GM18511 (cell line): ENCODE data around the gene FUOM.
"Not testable (repeated sequence)": the region's sequence is repeated elsewhere in the genome, so short reads cannot be mapped to it uniquely, and the experiment has no call there.

Source experiments
- ATAC-seq: cut with Tn5 transposase; IDR thresholded peaks from one replicate; pipeline ENCODE4 v1.9.1; 2021; ENCODE audit warnings: mild to moderate bottlenecking, moderate library complexity; ENCODE audit not compliant: unreplicated experiment

FUOM gene

GRCh38 chr10:133388973-133389818 is 31.4 kb upstream of the FUOM start:
- peak; percentile 85 for ATAC-seq

DNA sequence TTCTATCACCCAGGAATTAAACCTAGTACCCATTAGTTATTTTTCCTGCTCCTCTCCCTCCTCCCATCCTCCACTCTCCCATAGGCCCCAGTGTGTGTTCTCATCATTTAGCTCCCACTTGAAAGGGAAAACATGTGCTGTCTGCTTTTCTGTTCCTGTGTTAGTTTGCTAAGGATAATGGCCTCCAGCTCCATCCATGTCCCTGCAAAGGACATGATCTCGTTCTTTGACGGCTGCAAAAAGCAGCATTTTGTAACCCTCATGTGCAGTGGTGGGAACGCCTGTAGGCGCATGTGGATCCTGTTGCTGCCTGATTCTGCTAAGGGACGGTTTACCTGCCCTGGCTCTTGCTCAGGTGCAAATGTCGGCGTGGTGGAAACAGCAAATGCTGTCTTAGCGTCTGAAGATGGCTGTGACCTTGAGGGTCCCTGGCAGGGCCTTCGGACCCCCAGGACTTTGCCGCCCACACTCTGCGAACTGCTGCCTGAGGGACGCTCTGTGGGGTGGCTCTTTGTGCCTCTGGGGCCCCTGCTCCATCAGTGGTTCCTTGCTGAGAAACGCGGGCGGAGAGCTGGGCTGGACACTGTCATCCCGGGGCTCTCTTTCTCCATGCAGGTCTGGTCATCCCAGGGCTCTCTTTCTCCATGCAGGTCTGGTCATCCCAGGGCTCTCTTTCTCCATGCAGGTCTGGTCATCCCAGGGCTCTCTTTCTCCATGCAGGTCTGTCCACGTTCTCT is 30.6 kb upstream of the FUOM start:
- no peak for ATAC-seq

- not testable (repeated sequence) for ATAC-seq
Measured at GRCh38 chr10:133386951-133387350, 29.1 kb upstream of the FUOM start.

DNA sequence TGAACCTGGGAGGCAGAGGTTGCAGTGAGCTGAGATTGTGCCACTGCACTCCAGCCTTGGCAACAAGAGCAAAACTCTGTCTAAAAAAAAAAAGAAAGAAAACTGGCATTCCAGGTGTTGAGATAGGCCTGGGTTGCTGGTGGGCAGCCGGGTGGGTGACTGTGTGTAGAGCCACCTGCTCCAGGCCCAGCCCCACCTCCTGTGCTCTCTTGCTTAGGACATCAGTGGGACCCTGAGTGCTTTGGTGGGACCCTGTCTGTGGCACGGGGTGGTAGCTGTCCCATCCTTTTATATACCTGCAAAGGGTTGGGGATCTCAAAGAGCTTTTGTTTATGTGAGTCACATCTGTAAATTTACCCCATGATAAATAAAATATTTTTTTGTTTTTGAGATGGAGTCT is 27.4 kb upstream of the FUOM start:
- no peak for ATAC-seq

DNA sequence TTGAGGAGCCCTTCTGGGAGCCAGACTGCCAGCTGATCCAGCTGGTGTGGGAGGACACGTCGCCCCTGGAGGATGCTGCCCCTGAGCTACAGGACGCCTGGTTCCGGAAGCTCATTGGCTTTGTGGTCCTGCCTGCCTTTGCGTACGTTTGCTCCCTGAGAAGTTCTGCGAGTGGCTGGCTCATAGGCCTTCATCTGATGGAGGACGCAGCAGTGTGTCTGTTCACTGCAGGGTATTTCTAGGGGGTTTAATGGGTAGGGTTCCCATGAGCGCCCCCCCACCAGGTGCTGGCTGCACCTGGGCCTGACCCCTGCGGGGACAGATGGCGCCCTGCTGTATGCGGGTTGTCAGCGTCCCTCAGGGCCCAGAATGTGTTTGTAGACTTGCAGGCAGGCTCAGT is 26.3 kb upstream of the FUOM start:
- no peak for ATAC-seq

DNA sequence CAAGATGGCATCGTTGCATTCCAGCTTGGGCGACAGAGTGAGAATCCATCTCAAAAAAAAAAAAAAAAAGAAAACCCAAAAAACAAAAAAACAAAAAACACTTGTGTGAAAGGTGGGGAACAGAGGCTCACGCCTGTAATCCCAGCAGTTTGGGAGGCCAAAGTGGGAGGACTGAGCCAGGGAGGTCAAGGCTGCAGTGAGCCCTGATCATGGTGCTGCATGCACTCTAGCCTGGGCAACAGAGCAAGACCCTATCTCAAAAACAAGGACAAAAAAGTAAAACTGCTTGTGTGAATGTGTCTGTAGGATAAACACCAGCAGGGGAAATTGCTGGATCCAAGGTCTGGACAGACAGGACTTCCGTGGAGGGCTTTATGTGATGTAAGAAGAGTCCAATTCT is 25.7 kb upstream of the FUOM start:
- no peak for ATAC-seq

- ATAC-seq = no peak
Measured at GRCh38 chr10:133381036-133381435, 23.2 kb upstream of the FUOM start.

GRCh38 chr10:133379801-133380666 is 22.2 kb upstream of the FUOM start:
- ATAC-seq = peak; percentile 12

DNA sequence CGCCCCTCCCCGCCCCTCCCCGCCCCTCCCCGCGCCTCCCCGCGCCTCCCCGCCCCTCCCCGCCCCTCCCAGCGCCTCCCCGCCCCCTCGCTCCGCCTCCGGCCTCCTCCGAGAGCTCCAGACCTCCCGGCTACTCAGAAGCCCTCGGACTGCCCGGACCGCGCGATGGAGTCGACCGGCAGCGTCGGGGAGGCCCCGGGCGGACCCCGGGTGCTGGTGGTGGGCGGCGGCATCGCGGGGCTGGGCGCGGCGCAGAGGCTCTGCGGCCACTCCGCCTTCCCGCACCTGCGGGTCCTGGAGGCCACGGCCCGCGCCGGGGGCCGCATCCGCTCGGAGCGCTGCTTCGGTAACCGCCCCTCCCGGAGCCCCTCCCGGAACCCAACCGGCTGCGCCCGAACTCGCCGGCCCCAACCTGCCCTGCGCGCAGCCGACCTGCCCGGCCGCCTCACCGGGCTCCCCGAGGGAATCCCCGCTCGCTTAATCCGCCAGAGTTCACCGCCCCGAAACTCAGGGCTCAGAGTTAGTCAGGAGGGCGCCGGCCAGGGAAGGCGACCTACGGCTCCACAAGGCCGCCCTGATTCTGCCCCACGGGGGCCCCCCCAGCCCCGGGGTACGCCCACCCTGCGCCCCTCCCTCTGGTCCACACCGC is 21.5 kb upstream of the FUOM start, which contains the start of gene PAOX:
PAOX (plus strand) TSS at position 111 of the 649 bp plus-strand sequence; CDS start at position 166, 55 bp downstream.
- peak; percentile 57 for ATAC-seq

DNA sequence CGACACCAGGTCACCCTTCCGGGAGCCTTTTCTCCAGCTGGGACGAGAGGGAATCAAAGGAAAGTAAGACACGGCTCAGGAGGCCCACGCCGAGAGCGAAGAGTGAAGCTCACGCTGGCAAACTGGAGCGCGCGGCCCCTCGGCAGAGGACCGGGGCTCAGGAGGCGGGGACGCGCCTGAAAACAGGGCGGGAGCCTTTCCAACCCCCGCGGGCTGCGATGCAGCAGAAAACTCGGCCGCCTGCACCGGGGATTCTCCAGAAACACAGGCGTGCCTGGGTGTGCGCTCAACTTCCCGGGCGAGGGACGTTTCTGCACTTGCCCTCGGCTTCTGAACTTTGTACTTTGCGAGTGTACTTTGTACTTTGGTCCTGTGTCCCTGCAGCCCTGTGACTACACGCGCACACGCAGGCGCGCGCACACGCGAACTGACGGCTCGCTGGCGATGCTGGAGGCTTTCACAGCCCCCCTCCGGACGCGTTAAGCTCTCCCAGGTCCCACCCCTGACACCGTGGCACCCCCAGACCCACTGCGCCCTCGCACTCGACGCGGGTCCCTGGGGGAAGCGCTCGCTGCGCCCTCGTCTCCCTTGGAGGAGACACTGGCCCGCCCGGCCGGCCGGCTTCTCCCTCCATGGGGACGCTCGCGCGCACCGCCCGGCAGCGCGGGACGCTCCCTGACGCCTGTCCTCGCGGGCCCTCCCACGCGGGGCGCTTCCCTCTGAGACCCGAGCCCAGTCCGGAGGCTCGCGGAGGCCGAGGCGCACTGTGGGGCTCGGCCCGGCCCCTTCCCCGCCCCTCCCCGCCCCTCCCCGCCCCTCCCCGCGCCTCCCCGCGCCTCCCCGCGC is 20.7 kb upstream of the FUOM start:
- peak; percentile 49 for ATAC-seq

DNA sequence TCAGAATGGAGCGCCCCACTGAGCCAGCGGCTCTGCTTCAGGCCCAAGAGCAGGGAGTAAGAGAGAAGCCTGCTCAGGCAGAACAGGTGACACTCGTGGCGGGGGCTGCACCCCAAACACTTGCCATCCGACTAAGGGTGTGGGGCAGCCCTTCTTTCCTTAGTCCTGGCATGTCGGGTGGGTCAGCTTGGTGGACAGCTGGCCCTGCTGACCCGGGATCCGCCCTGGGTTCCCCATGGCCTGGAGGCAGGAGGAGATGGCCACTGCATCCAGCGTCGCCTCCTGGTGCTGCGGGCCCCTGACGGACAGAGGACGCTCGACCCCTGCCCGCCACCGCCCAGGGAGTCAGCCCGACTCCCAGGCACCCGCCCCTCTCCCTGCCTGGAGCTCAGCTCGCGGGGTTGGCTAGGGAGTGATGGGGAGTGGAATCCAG is 20.0 kb upstream of the FUOM start:
- ATAC-seq = no peak

GRCh38 chr10:133377025-133377817 is 19.4 kb upstream of the FUOM start:
- ATAC-seq = no peak

- not testable (repeated sequence) for ATAC-seq
Measured at GRCh38 chr10:133376183-133376582, 18.4 kb upstream of the FUOM start.

GRCh38 chr10:133375357-133376115 is 17.7 kb upstream of the FUOM start:
- no peak for ATAC-seq

GRCh38 chr10:133373174-133374090 is 15.6 kb upstream of the FUOM start, which contains the start of gene ECHS1:
Gene ECHS1 (minus strand): TSS chr10:133373354. CDS start chr10:133373333, 21 bp downstream.
- ATAC-seq = peak; percentile 95

GRCh38 chr10:133372507-133372906 is 14.7 kb upstream of the FUOM start:
- ATAC-seq = no peak
